Brain pericyte (primary cell): ENCODE data around the gene MCF2L2.
"Not testable (repeated sequence)": the region's sequence is repeated elsewhere in the genome, so short reads cannot be mapped to it uniquely, and the experiment has no call there.

Experiments used
- DNase-seq: peaks from one replicate; pipeline ENCODE4 v3.0.0-alpha.2; 2012; ENCODE audit warnings: low read depth, low spot score

The MCF2L2 gene

GRCh38 chr3:183239046-183239445 is 189.4 kb downstream of the MCF2L2 start:
- DNase-seq = no peak

- no peak for DNase-seq
Measured at GRCh38 chr3:183233966-183234365, 194.5 kb downstream of the MCF2L2 start.

- DNase-seq = no peak
Measured at GRCh38 chr3:183230826-183231225, 197.6 kb downstream of the MCF2L2 start.

- DNase-seq = not testable (repeated sequence)
Measured at GRCh38 chr3:183230251-183230650, 198.2 kb downstream of the MCF2L2 start.

GRCh38 chr3:183229178-183229577 is 199.2 kb downstream of the MCF2L2 start:
- no peak for DNase-seq

- DNase-seq = no peak
Measured at GRCh38 chr3:183227586-183227985, 200.8 kb downstream of the MCF2L2 start.

- no peak for DNase-seq
Measured at GRCh38 chr3:183226333-183226890, 202.0 kb downstream of the MCF2L2 start.

GRCh38 chr3:183224180-183224970 is 204.0 kb downstream of the MCF2L2 start:
- no peak for DNase-seq

GRCh38 chr3:183222631-183223235 is 205.7 kb downstream of the MCF2L2 start:
- DNase-seq = no peak

GRCh38 chr3:183220828-183221227 is 207.6 kb downstream of the MCF2L2 start:
- DNase-seq = no peak

- no peak for DNase-seq
Measured at GRCh38 chr3:183218826-183219225, 209.6 kb downstream of the MCF2L2 start.

GRCh38 chr3:183217548-183218332 is 210.7 kb downstream of the MCF2L2 start:
- no peak for DNase-seq

GRCh38 chr3:183215591-183216202 is 212.7 kb downstream of the MCF2L2 start:
- no peak for DNase-seq

- no peak for DNase-seq
Measured at GRCh38 chr3:183214277-183214612, 214.2 kb downstream of the MCF2L2 start.

GRCh38 chr3:183213415-183214276 is 214.8 kb downstream of the MCF2L2 start:
- no peak for DNase-seq

- no peak for DNase-seq
Measured at GRCh38 chr3:183212565-183212964, 215.9 kb downstream of the MCF2L2 start.

- DNase-seq = no peak
Measured at GRCh38 chr3:183212096-183212495, 216.3 kb downstream of the MCF2L2 start.

- no peak for DNase-seq
Measured at GRCh38 chr3:183211352-183211751, 217.1 kb downstream of the MCF2L2 start.

- DNase-seq = no peak
Measured at GRCh38 chr3:183210862-183211341, 217.5 kb downstream of the MCF2L2 start.

- DNase-seq = no peak
Measured at GRCh38 chr3:183210341-183210740, 218.1 kb downstream of the MCF2L2 start.

- no peak for DNase-seq
Measured at GRCh38 chr3:183208800-183209199, 219.6 kb downstream of the MCF2L2 start.
